Hematopoietic multipotent progenitor cell treated with erythropoietin and hydrocortisone succinate and interleukin-3 and kit ligand, for 4 days (in vitro differentiated cells): ENCODE measurements around the gene SLC38A5.

Source experiments
- DNase-seq: peaks from one replicate; pipeline ENCODE4 v3.0.0-alpha.2; 2015

SLC38A5 gene

DNA sequence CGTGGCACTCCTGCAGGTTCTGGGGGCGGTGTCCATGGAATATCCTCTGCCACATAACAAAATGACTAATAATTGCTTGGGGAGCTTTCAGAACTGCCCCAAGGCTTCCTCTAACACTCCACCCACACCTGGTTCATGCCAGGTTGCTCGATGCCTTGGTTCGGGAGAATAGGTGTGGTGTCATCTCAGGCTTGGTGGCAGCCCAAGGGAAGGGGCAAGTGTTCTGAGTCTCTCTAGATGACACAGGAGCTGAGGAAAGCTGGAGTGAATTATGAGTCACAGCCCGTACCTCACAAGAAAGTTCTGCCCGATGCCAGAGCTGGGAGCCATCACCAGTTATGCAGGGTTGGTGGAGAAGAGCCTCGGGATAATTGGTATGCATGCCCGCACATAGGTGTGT, 20.6 kb upstream of the SLC38A5 start:
- no peak for DNase-seq

DNA sequence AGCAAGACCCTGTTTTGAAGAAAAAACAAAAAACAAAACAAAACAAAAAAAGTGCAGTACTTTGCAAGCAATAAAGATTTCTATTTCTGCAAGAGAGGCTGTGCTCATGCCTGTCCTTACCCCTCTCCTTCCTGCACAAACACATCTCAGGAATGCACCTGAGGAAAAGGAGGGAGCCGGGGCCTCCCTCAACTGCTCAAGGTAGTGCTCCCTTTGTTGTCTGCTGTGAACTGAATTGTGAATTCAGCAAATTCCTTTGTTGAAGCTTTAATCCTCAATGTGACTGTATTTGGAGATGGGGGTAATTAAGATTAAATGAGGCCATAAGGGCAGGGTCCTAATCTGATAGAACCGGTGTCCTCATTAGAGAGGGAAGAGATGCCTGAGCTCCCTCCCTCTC, 19.8 kb upstream of the SLC38A5 start:
- no peak for DNase-seq

DNA sequence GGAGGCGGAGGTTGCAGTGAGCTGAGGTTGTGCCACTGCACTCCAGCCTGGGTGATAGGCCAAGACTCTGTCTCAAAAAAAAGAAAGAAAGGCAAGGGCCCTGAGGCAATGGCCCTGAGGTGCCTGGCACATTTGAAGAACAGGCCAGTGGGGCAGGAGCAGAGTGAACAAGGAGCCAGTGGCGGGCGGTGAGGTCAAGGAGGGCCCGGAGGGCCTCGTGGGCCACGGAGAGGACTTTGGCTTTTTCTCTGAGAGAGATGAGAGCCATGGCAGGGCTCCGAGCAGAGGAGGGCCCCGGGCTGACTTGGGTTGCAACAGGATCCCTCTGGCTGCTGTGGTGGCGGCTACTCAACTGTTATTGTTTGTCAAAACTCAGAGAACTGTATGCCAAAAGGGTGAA, 19.2 kb upstream of the SLC38A5 start:
- DNase-seq = no peak

DNA sequence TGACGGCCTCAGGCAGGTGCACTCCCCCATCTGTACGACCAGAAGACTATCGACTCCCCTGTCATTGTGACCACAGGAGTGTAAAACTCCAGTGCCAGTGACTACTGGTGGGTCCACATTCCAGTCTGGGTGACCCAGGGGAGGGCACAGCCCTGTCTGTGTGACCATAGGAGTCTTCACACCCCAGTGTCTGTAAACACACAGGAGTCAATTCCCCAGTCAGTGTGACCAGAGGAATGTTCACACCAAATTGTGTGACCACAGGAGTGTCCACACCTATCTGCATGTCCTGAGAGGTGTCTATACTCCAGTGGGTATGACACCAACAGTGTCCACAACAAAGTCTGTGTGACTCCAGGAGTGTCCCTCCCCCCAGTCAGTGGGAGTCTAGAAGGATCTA, 18.0 kb upstream of the SLC38A5 start:
- DNase-seq = no peak

DNA sequence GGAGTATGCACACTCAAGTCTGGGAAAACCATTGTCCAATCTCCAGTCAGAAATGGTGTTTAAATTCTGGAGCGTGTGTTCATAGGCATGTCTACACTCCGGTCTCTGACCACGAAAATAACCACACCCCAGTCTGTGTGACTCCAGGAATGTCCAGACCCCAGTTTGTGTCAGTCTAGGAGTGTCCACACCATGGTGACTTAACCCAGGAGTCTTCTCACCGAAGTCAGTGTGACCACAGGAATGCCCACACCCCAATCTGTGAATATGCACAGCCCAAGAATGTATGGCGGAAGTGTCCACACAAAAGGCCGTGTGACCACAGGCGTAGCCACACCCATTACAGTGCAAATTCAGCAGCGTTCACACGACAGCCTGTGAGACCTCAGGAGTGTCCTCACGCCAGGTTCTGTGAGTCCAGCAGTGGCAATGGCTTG, 17.3 kb upstream of the SLC38A5 start:
- peak; percentile 52 for DNase-seq

DNA sequence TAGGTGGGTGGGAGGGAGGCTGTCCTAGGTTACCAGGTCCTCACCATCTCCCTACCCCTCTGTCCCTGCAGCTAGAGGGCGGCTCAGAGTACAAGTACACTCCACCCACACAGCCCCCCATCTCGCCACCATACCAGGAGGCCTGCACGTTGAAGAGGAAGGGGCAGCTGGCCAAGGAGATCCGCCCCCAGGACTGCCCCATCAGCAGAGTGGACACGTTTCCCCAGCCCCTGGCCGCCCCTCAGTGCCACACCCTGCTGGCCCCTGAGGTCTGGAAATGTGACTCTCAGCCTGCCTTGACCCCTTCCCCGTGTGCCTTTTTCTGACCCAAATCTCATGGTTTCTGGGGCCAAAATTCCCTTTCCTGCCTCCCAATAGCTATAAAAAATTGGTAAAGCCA, 12.5 kb upstream of the SLC38A5 start:
- no peak for DNase-seq

DNA sequence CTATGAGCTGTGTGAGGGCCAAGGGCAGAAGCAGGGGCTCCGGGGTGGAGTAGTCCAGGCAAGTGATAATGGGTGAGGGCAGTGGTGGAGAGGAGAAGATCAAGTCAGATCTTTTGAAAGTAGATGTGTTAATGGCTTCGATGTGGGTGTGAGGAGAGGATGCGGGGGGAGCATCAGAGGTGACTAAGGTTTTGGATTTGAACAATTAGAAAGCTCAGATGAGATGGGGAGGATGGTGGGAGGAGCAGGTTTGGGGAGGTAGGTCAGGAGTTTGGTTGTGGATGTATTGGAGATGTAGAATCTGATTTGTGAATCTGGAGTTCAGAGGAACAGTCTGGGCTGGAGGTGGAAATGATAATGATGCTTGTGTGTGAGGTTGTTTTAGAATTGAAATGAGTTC, 10.5 kb upstream of the SLC38A5 start:
- no peak for DNase-seq

DNA sequence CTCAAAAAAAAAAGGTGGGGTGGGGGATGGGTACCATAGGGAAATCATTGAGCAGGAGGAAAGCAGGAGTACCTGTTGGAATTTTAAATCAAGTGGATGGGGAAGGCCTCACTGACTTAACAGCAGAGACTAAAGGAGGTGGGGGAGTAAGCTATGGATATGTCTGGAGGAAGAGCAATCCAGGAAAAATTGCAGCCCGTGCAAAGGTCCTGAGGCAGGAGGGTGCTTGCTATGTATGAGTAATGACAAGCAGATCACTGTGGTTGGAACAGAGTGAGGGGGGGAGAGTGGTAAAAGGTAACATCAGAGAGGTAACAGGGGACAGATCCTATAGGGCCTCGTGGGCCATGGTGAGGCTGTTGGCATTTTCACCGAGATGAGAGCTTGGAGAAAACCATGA, 10.1 kb upstream of the SLC38A5 start:
- DNase-seq = no peak

DNA sequence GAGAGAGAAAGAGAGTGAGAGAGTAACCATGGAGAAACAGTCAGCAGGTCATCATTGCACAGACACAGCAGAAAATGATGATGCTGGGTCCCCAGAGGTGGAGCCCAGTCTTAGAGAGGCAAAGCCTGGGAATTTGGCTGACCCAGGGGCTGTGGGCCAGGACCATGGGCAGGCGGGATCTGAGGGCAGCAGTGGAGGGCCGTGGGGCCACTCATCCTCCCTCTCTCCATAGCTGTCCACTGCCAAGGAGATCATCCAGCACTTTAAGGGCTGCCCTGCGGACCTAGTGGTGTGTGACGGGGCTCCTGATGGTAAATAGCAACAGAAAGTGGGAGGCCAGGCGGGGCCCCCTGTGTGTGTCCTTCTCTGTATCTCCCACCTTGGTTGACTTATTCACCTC, 8.7 kb upstream of the SLC38A5 start:
- no peak for DNase-seq

DNA sequence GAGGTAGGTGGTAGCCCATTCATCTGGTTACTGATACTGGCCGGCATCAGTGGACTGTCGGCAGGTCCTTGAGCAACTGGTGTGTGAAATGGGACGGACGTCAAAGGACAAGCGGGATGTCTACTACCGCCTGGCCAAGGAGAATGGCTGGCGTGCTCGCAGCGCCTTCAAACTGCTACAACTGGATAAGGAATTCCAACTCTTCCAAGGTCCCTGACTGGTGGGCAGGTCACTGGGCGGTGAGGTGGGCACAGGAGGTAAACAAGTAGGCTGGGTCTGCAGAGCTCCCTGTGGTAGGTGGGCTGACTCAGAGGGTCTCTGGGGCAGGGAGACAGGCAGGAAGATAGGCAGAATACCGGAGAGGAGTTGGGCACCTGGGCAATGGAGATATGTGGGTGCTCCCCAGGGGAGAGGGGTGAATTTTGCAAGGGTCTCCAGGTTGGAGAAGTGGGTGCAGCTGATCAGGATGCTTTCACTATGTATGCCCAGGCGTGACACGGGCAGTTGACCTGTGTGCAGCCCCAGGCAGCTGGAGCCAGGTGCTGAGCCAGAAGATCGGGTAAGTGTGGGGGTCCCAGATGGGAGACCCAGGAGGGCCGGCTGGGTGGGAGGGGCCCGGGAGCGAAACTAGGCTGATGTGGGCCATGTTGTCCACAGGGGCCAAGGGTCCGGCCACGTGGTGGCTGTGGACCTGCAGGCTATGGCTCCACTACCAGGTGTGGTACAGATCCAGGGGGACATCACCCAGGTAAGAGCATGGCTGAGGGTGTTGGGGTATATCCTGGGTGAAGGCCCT, 8.1 kb upstream of the SLC38A5 start:
- DNase-seq = no peak

DNA sequence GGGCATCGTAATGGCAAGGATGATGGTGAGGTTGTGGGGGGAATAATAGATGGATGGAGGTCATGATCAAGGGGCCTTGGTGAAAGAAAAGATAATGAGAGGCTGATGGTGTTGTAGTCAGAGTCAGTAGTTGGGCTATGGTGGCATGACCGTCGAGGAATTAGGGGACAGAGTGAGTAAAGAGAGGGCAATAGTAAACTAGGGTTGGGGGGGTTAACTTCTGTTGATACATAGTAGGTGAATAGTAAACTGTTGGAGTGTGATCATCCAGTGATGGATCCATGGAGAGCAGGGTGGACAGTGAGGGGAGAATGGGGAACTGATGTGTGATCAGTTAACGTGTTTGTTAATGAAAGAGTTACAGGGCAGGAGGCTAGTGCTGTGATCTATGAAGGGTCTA, 6.9 kb upstream of the SLC38A5 start:
- no peak for DNase-seq

DNA sequence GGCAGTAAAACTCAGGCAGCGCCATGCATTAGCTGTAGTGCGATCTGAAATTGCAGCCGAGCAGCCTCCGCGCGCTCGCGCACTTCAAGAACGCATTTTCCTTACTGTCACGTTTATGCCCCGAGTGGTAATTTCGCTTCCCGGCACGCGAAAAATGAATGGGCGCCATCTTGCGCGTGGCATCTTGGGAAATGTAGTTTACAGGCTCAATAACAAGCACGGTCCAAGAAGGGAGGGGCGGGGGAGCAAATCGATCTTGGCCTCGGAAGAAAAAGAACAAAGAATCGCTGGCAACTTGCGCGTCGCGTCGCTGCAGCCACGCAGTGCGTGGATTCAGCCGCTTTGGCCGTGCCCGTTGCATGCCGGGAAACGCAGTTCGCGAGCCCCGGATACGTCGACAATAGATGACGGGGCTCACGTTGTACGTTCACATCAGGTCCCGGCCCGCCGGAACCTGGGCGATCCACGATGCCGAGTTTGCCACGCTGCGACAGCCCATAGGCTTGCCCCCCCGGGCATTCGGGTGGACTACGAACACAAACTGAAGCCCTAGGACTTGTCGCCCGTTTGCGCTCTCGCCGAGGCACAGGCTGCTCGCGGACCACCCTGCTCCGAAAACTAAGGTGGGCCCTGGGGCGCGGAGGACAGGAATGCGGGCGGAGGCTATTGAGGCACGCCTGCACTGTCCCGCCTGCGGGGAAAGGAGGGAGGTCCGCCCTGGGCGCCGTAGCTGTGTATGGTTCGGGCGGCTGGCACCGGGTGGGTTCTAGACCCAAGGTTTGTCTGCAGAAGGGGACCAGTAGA, 5.9 kb upstream of the SLC38A5 start, which contains the start of gene FTSJ1:
Gene FTSJ1, plus strand, starts transcription at position 426 of the 804 bp plus-strand sequence. CDS start 1,849 bp downstream, outside the sequence.
- DNase-seq = peak; percentile 96

DNA sequence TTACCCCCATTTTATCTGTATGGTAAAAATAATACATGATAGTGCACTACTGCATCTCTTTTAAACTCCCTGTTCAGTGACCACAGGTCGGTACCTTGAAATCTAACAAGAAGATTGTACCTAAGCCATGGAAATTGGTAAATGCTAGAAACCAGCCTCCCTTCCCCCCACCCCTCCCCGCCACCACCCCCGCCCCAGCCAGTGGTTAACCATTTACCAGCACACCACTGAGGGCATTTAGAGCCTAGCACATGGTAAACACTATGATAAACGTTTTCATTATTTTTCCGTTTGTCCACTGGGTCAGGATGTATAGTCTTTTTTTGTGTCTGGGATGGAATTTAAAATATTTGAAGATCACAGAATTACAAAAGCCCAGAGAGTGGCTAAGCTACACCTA, 5.2 kb upstream of the SLC38A5 start:
- DNase-seq = peak; percentile 64

DNA sequence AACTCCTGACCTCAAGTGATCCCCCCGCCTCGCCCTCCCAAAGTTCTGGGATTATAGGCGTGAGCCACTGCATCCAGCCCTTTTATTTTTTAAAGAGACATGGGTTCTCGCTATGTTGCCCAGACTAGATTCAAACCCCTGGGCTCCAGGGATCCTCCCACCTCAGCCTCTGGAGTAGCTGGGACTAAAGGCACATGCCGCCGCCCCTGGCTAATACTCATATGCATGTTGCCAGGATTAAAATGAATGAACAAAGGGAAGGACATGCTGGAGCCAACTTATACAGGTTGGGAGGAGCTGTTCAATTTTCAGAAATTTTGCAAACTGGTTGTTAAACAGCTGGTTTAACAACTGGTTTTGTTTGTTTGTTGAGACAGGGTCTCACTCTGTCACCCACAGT, 4.5 kb upstream of the SLC38A5 start:
- no peak for DNase-seq

DNA sequence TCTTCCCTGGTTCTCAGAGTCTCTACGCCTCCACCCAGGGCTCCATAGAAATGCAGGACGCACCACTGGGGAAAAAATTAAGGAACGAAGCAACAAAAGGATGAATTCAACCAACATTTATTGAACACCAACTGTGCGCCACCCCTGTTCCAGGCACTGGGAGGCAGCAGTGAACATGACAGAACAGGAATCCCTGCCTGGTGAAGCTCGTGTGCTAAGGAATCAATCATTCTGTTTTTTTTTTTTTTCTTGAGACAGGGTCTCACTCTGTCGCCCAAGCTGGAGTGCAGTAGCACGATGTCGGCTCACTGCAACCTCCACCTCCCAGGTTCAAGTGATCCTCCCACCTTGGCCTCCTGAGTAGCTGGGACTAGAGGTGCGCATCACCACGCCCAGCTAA, 4.1 kb upstream of the SLC38A5 start:
- DNase-seq = peak; percentile 68

DNA sequence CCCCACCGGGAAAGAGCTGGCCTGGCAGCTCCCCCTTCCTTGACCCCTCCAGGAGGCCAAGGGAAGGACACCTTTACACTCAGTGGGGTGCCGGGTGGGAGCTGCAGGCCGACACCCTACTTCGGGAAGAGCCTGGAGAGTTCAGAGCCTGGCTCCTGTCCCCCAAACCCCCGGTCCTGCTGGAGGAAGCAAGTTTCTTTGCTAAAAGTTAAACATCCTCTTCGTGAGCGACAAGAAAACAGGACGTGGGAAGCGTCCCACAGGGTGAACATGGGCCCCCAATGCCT, 3.6 kb upstream of the SLC38A5 start:
- DNase-seq = no peak

DNA sequence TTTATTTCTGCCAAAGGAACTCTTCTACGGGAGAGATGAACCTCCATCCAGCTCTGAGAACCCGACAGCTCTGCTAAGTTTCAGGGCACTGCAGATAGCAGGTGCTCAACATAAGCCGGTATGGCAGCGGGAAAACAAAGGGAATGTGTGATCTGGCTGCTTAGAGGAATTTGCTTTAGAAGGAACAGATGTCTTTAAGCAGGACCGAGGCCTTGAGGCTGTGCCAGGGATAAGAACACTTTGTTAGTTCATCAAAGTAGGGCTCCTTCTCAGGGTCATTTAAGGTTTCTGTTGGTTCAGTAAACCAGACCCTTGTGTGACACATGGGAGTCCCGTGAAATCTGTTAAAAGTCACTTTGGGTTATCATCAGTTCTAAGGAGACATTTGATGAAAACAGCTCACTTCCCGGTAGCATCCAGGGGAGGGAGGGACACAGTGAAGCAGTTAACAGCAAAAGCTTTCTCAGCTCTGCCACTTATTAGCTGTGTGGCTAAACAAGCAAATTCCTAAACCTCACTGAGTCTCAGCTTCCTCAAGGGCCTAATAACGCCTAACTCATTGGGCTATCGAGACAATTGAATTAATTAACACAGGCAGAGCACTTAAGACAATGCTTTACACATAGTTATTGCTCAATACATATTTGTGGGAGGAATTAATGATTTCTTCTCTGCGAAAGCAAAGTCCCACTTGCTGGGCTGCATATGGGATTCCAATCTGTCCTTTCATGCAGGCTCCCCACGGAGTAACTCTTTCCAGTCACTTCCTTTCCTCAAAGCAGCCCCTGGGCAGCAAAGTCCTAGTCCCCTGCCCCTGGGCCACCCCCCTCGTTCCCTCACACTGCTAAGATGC, 3.0 kb upstream of the SLC38A5 start:
- DNase-seq = no peak

DNA sequence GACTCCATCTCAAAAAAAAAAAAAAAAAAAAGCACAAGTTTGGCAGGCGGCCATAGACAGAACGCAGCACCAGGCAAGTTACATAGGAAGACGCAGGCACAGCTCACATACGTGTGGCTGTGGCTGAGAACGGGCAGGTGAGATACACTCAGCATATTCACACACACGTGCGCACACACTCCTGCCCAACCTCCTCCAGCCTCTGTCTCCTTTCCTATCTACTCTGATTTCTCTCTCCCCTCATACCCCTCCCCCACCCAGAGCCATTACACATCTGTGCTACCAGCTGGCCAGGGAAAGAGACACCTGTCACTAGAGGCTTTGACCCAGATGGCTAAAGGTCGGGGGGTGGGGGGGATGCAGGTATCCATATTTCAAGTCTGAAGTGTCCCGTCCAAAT, 2.2 kb upstream of the SLC38A5 start:
- DNase-seq = no peak

DNA sequence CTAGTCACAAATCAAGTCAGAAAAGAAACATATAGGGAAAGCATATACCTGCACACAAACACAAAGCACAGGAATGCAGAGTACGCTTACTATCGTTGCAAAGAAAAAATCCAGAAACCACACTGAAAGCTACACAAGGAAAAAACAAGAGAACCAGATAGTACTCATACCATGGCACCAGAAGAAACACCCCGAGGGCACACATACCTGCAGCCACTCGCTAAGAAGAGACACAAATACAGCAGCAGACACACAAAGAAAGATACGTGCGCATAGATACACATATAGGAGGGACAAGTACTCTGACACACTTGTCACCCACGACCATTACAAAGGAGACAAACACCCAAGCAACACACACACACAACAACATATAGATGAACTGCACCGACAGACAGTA, 1.4 kb upstream of the SLC38A5 start:
- DNase-seq = no peak

DNA sequence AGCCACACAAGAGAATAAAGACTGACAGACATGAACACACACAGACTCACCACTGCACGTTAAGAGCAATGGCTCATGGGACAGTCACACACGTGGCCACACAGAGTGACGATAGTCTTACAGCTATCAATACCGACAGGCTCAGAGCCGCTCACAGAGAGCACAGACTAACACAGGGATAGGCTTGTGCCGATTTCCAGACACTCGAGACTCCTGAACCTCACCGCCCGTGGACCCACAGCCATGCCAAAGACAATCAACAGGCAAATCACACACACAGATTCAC, 716 bp upstream of the SLC38A5 start:
- no peak for DNase-seq

DNA sequence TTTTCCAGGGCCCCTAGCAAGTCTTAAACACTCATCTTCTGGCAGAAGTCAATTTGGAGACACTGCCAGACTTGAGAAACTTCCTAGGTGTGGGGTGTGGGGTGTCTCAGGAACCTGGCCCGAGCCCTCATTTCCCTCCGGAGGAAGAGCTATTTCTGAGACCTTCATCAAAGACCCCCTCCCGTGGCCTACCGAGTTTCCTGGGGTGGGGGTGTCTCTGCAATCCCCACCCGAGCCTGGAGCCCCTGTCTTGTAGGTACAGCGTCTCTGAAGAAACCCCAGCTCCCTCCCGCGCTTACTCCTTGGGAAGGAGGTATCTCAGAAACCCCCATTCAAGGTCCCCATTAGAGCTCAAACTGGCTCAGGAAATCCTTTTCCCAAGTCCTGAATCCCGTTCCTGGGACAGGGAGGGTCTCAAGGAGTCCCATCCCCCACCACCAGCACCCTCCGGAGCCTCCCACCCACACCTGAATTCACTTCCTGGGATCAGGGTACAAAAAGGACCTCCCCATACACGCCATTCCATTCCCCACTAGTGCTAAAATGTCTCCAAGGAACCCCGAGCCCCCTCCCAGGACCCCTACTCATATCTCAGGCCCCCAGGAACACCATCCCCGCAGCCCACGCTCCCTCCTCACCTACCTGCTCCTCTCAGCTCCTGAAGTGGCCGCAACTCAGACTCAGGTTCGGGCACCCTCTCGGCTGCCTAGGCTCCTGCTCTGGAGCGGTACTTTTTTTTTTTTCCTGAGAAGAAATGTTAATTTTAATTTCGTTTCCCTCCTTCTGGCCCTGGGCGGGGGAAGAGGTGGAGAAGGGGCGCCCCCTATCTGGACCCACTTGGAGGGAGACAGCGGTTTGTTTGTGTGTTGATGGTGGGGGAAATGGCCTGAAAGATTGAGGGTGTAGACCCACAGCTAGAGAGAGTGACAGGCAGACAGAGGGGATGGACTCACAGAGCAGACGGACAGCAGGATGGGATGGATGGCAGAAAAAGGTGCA, 1.1 kb downstream of the SLC38A5 start:
- DNase-seq = peak; percentile 83

DNA sequence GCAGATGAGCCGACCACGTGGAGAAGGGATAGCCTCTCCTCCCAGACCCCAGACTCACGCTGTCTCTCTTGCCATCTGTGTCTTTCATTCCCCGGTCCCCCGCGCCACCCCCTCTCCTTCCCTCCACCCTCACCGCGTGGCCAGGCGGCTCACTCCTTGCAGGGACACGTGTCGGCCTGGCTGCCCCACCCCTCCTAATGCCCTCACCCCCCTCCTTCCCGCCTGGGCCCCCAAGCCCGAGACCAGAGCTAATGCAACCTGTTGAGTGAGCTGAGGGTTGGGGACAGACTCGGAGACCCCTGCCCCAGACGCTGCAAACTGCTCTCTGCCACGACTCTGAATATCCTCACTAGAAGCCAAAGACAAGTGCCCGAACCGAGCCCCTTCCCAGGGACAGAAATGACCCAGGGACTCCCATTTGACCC, 1.8 kb downstream of the SLC38A5 start:
- peak; percentile 82 for DNase-seq
